GM23248 (cell line): ENCODE measurements around the gene NOL4L. TPM values are rescaled to one million over a fixed set of nuclear protein-coding genes. Genes with fewer than 3 reads are reported as not detected.
"Not testable (repeated sequence)": the region's sequence is repeated elsewhere in the genome, so short reads cannot be mapped to it uniquely, and the experiment has no call there.

ENCODE experiments used
- DNase-seq: peaks from one replicate; pipeline ENCODE4 v3.0.0-alpha.2; 2015
- H2AFZ ChIP-seq: fragments of 200-600 bp; sonication (generic); 2 replicates; pipeline ENCODE4 v1.6.1; 2016; ENCODE audit warnings: antibody characterized with exemption
- H3F3A ChIP-seq: fragments of 200-600 bp; sonication (generic); 2 replicates; pipeline ENCODE4 v1.6.1; 2016; ENCODE audit warnings: mild to moderate bottlenecking, antibody characterized with exemption, mixed run types; ENCODE audit not compliant: insufficient read depth
- H3K27ac ChIP-seq: fragments of 200-600 bp; sonication (generic); 2 replicates; pipeline ENCODE4 v1.5.1; 2016; ENCODE audit warnings: mild to moderate bottlenecking
- H3K27me3 ChIP-seq: fragments of 200-600 bp; sonication (generic); replicated peaks from 2 replicates; pipeline ENCODE4 v1.6.1; 2016; ENCODE audit warnings: mild to moderate bottlenecking; ENCODE audit not compliant: insufficient read depth
- H3K36me3 ChIP-seq: fragments of 200-600 bp; sonication (generic); 2 replicates; pipeline ENCODE4 v1.6.1; 2016; ENCODE audit warnings: low read depth, mild to moderate bottlenecking
- H3K4me1 ChIP-seq: fragments of 200-600 bp; sonication (generic); 2 replicates; pipeline ENCODE4 v1.6.1; 2016; ENCODE audit warnings: mild to moderate bottlenecking; ENCODE audit not compliant: insufficient read depth
- H3K4me2 ChIP-seq: fragments of 200-600 bp; sonication (generic); one replicate; pipeline ENCODE4 v1.6.1; 2016; ENCODE audit warnings: mild to moderate bottlenecking; ENCODE audit not compliant: unreplicated experiment
- H3K4me3 ChIP-seq: fragments of 200-600 bp; sonication (generic); 2 replicates; pipeline ENCODE4 v1.5.1; 2016; ENCODE audit warnings: mild to moderate bottlenecking
- H3K79me2 ChIP-seq: fragments of 200-600 bp; sonication (generic); 2 replicates; pipeline ENCODE4 v1.6.1; 2016; ENCODE audit warnings: mild to moderate bottlenecking; ENCODE audit not compliant: insufficient read depth
- H3K9ac ChIP-seq: fragments of 200-600 bp; sonication (generic); 2 replicates; pipeline ENCODE4 v1.6.1; 2016; ENCODE audit warnings: mild to moderate bottlenecking
- H3K9me2 ChIP-seq: fragments of 200-600 bp; sonication (generic); 2 replicates; pipeline ENCODE4 v1.6.1; 2016; ENCODE audit warnings: mixed run types, mild to moderate bottlenecking, moderate library complexity; ENCODE audit not compliant: insufficient read depth
- H3K9me3 ChIP-seq: fragments of 200-600 bp; sonication (generic); one replicate; pipeline ENCODE4 v1.6.1; 2017; ENCODE audit warnings: low read depth
- H4K20me1 ChIP-seq: fragments of 200-600 bp; sonication (generic); 2 replicates; pipeline ENCODE4 v1.6.0; 2016; ENCODE audit not compliant: insufficient read depth
- EZH2 ChIP-seq: fragments of 200-600 bp; sonication (generic); IDR thresholded peaks from 2 replicates; pipeline ENCODE4 v1.6.1; 2018; ENCODE audit warnings: antibody characterized with exemption, mild to moderate bottlenecking; ENCODE audit not compliant: insufficient read depth, poor library complexity, severe bottlenecking
- EZH2phosphoT487 ChIP-seq: fragments of 200-600 bp; sonication (generic); IDR thresholded peaks from 2 replicates; pipeline ENCODE4 v1.6.1; 2018; ENCODE audit warnings: antibody characterized with exemption, moderate library complexity, mild to moderate bottlenecking, low read depth; ENCODE audit not compliant: insufficient read depth
- WGBS, 2 experiments: methylation state at CpG; one replicate each; pipeline ENCODE4 v1.1.6; 2015 to 2017; ENCODE audit warnings: low lambda C conversion rate in 2 of 2, low coverage in 1 of 2; ENCODE audit errors: missing lambda C conversion rate in 2 of 2; 5-methylcytosine and 5-hydroxymethylcytosine counted together
- in situ Hi-C: fragments of 300-500 bp; cut with MboI; formaldehyde crosslinking; loops from 2 replicates; pipeline ENCODE4 v1.15.0; 2020
- polyA plus RNA-seq: library from polyadenylated mRNA; unstranded; fragments of >200 nt; fragmentation: Nextera tagmentation; extraction: Ambion mirVana; gene quantifications from 2 replicates; pipeline ENCODE4 v1.2.1, GENCODE V29; 2016
- total RNA-seq: library from RNA; depleted of rRNA; stranded (reverse); fragments of >200 nt; shearing (Covaris generic); gene quantifications from 2 replicates; pipeline ENCODE4 v1.2.3, GENCODE V29; 2014

NOL4L gene
- total and polyA plus RNA-seq, 2 experiments from 2014 or later, result 5.2 to 7.9 TPM

DNA sequence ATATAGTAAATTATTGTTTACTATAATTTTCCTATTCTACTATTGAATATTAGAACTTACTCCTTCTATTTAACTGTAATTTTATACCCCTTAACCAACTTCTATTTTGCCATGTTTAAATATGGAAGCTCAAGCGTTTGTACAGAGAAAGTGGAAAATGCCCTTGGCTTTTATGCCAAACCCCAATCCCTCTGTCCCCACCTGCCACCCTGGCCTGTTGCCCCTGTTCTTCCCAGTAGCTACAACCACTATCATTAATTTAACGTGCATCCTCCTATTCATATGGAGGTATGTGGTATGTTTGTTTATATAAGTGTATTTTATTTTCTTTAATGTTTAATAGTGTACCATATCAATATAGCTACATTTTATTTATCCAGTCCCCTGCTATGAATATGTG is 168.9 kb downstream of the NOL4L start:
- no peak overlapping the region for H3K27ac ChIP-seq
- H3K36me3 ChIP-seq, result no peaks in the 10 kb centered on the region
- no peak overlapping the region for H3K4me2 ChIP-seq
- in situ Hi-C loops, result no loop called here
- 64 to 86% methylated on average over 2 of the region's 2 CpGs for WGBS, 2 experiments
- no peak overlapping the region for H3K4me3 ChIP-seq
- H2AFZ ChIP-seq, result no peak overlapping the region
- H3K79me2 ChIP-seq, result peaks cover 98% of the 10 kb centered on the region
- DNase-seq, result no peak
- no peaks in the 10 kb centered on the region for H3K4me1 ChIP-seq
- H4K20me1 ChIP-seq, result peaks cover 7% of the 10 kb centered on the region; the same call in 1 of the 2 replicates
- no peaks in the 10 kb centered on the region for H3F3A ChIP-seq
- H3K9me2 ChIP-seq, result no peaks in the 10 kb centered on the region
- H3K9ac ChIP-seq, result no peak overlapping the region
- no peaks in the 10 kb centered on the region for H3K27me3 ChIP-seq
- TF ChIP-seq EZH2phosphoT487 (no peak), EZH2 (no peak)
- H3K9me3 ChIP-seq, result no peaks in the 10 kb centered on the region

DNA sequence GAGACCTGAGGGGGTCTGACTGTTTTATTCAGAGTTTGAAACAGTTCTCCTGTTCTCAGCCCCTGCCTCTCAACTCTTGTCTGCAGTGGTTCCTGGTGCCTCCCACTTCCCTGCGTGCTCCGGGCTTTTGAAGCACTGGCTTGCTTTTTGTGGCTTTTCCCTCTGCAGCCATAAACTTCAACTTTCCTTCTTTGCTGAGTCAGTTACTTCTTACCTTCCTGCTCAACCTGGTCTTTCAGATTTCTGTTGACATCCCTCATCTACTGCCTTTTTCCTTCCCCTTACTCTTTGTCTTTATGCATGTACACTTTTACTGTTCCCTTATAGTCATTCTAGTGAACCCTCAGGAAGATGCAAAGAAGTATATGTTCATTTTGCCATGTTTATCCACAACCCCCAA is 169.6 kb downstream of the NOL4L start:
- no peaks in the 10 kb centered on the region for H3K27me3 ChIP-seq
- no peak overlapping the region for H2AFZ ChIP-seq
- no peaks in the 10 kb centered on the region for H3K36me3 ChIP-seq
- H3K9ac ChIP-seq, result no peak overlapping the region
- no peak overlapping the region for H3K27ac ChIP-seq
- no peak for TF ChIP-seq EZH2phosphoT487
- no peak for TF ChIP-seq EZH2
- 98 to 100% methylated on average over 2 of the region's 2 CpGs for WGBS, 2 experiments
- peaks cover 99% of the 10 kb centered on the region for H3K79me2 ChIP-seq
- H3K9me2 ChIP-seq, result no peaks in the 10 kb centered on the region
- in situ Hi-C loops, result no loop called here
- H3K9me3 ChIP-seq, result no peaks in the 10 kb centered on the region
- no peak overlapping the region for H3K4me3 ChIP-seq
- peaks cover 7% of the 10 kb centered on the region; the same call in 1 of the 2 replicates for H4K20me1 ChIP-seq
- no peaks in the 10 kb centered on the region for H3F3A ChIP-seq
- H3K4me2 ChIP-seq, result no peak overlapping the region
- H3K4me1 ChIP-seq, result no peaks in the 10 kb centered on the region
- no peak for DNase-seq

DNA sequence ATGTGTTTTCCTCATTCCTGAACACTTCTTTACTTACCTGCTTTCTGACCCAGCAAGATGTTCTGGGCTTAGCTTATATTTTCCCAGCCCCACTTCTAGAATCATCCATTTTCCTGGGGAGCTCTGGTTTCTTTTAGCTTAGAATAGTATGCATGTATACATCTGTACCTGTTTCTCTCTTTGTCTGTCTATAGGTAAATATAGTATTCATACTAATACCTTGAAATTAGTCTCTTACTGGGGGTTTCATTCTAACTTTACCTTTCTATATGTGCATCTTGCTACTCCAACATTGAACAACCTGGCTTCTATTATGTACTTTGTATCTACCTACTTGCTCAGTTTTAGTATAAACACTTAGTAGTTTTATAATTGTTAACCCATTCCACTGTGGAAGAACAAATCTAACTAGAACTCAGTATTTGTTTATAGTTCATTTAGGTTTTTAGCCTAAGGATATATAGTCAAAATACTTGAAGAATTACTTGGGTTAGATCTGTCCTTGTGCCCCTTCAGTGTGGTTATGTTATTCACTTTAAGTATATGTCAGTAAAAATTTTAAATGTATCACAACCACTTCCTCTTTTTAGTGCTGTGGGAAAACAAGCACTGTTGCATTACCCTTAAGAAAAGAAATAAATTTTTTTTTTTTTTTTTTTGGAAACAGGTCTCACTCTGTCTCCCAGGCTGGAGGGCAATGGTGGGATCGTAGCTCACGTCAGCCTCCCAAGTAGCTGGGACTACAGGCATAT is 173.0 kb downstream of the NOL4L start:
- Histone ChIP-seq H3K4me2 (no peak overlapping the region), H3K4me3 (no peak overlapping the region), H3K79me2 (peaks cover 100% of the 10 kb centered on the region), H3K9ac (no peak overlapping the region), H3K36me3 (0 out of 2 replicates have a peak, but pooled peaks cover 6% of the 10 kb centered on the region), H3K9me2 (no peaks in the 10 kb centered on the region), H3K4me1 (no peaks in the 10 kb centered on the region), H3K9me3 (no peaks in the 10 kb centered on the region), H4K20me1 (peaks cover 5% of the 10 kb centered on the region), H3F3A (0 out of 2 replicates have a peak, but pooled peaks cover 8% of the 10 kb centered on the region), H3K27ac (no peak overlapping the region), H3K27me3 (no peaks in the 10 kb centered on the region), H2AFZ (no peak overlapping the region)
- 98 to 100% methylated on average over 2 of the region's 2 CpGs for WGBS, 2 experiments
- in situ Hi-C loops, result no loop called here
- no peak for DNase-seq
- no peak for TF ChIP-seq EZH2phosphoT487
- no peak for TF ChIP-seq EZH2

DNA sequence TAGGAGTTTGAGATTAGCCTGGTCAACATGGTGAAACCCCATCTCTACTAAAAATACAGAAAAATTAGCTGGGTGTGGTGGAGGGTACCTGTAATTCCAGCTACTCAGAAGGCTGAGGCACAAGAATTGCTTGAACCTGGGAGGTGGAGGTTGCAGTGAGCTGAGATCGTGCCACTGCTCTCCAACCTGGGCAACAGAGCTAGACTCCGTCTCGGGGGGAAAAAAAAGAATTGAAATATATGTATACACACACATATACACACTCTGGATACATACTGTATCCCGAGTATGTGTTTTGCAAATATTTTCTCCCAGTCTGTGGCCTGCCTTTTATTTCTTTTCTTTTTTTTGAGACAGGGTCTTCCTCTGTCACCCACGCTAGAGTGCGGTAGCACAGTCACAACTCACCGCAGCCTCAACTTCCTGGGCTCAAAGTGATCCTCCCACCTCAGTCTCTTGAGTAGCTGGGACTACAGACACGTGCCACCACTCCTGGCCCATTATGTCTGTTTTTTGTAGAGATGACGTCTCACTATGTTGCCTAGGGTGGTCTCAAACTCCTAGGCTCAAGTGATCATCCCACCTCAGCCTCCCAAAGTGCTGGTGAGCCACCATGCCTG is 177.9 kb downstream of the NOL4L start:
- H4K20me1 ChIP-seq, H3K4me3 ChIP-seq, H3K4me2 ChIP-seq, H3K9ac ChIP-seq, H3K27ac ChIP-seq, DNase-seq, H3K27me3 ChIP-seq, H3K9me3 ChIP-seq, H3F3A ChIP-seq, H2AFZ ChIP-seq, H3K36me3 ChIP-seq, in situ Hi-C loops, H3K9me2 ChIP-seq, H3K4me1 ChIP-seq: not testable (repeated sequence)
- WGBS, 2 experiments, result 92 to 93% methylated on average over 9 of the region's 9 CpGs
- H3K79me2 ChIP-seq, result peaks cover 100% of the 10 kb centered on the region
